GM23338 (cell line): ENCODE data around the gene SEC22B.
"Not testable (repeated sequence)": the region's sequence is repeated elsewhere in the genome, so short reads cannot be mapped to it uniquely, and the experiment has no call there.

Experiments
- CTCF ChIP-seq, 2 experiments: fragments of 200-600 bp in 1 of 2; sonication (generic) in 1 of 2; conservative IDR thresholded peaks; 2 replicates each; pipeline versions ENCODE4 v1.5.1 to v1.6.1; 2016 to 2017; ENCODE audit warnings: antibody characterized with exemption in 2 of 2, low read depth in 2 of 2, mild to moderate bottlenecking in 2 of 2, moderate library complexity in 1 of 2
- EZH2 ChIP-seq: fragments of 200-600 bp; sonication (generic); IDR thresholded peaks from one replicate; pipeline ENCODE4 v1.8.0; 2017; ENCODE audit warnings: antibody characterized with exemption, mild to moderate bottlenecking, low read depth; ENCODE audit not compliant: unreplicated experiment
- NANOG ChIP-seq: IDR thresholded peaks from 2 replicates; pipeline ENCODE4 v1.6.1; 2016; ENCODE audit warnings: antibody characterized with exemption, borderline replicate concordance
- POLR2AphosphoS5 ChIP-seq: IDR thresholded peaks from 2 replicates; pipeline ENCODE4 v1.6.1; 2016; ENCODE audit warnings: antibody characterized with exemption, low read depth

GRCh38 chr1:120105288-120105687 lies 71.0 kb downstream of the SEC22B start:
- not testable (repeated sequence) for TF ChIP-seq CTCF (conservative IDR thresholded peaks at IDR 0.05; ENCODE audit: low read depth in 2 of 2); EZH2; NANOG; POLR2AphosphoS5
